Anterior cingulate cortex (tissue), 58 donors: Measurements from ENCODE around the gene KRT35.

Source experiments
- DNase-seq, 58 donors: peaks; one replicate each; lab custom pipeline; 2025; lab: John Stamatoyannopoulos, UW

Gene KRT35

DNA sequence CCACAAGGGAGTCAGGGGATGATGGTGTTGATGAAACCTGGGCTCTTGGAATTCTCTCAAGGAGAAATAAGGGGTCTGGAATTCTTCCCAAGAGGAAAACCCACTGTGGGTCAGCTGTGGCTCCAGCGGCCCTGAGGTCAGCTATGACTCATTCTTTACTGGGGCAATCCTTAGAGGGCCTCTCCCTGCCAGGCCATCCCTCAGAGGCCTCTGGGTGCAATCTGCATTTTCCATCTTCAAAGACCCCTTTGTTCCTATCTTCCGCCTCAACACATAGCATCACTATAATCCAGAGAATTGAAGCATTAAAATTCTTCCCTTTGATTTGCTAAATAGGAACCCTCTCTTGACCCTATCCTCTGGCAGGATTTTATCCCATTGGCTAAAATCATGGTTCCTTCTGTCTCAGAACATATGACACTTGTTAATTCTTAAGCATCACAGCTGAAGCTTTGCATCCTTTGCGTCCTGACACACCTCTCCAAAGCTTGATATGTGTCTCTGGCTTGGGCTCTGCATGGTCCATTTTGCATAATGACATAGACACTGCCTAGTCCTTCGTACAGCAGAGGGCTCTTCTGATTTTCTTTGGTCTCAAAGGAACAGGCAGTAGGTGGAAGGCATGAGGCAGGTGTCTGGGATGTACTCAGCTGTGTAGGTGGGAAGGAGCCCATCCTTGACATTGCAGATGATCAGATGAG is 52.2 kb downstream of the KRT35 start:
- no peak for DNase-seq
